HG03520 (cell line): Measurements from ENCODE around the gene PNISR.

Source experiments
- ATAC-seq: cut with Tn5 transposase; IDR thresholded peaks from one replicate; pipeline ENCODE4 v1.9.1; 2021; ENCODE audit warnings: mild to moderate bottlenecking, moderate library complexity; ENCODE audit not compliant: unreplicated experiment

Gene PNISR

GRCh38 chr6:99407076-99407475 lies 18.0 kb downstream of the PNISR start:
- no peak for ATAC-seq

- no peak for ATAC-seq
Measured at GRCh38 chr6:99402448-99402847, 22.7 kb downstream of the PNISR start.

- ATAC-seq, result no peak
Measured at GRCh38 chr6:99397287-99397686, 27.8 kb downstream of the PNISR start.

- ATAC-seq, result peak; percentile 65
Measured at GRCh38 chr6:99393698-99394531, 31.2 kb downstream of the PNISR start, which contains the start of gene COQ3. COQ3 (minus strand) TSS chr6:99394195; CDS start chr6:99394179, 16 bp downstream.

DNA sequence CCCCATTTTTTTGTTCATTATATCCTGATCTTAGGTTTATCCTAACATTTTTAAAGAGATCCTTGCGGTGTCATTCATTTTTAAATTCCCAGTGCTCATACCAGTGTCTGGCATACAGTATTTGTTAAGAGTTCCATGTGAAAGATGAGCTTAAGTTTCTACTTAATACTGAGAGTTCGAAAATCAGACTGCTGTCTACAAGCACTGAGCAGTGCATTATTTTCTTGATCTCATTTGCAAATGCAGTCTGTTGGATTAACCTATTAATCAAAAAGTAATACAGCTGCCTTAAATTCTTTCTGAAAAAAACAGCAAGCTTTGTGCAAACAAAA lies 31.8 kb downstream of the PNISR start:
- peak; percentile 28 for ATAC-seq

GRCh38 chr6:99390896-99391295 lies 34.2 kb downstream of the PNISR start:
- no peak for ATAC-seq

GRCh38 chr6:99384507-99384906 lies 40.6 kb downstream of the PNISR start:
- no peak for ATAC-seq

DNA sequence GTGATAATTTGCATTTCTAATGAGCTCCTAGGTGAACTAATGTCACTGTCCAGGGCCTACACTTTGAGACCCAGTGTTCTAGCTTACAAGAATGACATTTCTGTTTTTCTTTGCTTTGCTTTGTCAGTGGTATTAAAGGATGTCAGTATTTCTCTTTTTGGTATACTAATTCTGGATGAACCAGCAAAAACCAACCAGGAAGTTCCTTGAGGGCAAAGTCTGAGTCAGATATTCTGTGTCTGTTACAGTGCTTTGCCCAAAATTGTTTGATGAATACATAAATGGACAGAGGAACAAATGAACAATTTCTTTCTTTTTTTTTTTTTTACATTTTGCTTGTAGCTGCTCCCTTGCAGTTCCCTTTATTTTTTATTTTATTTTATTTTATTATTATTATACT lies 46.5 kb downstream of the PNISR start:
- ATAC-seq, result no peak

DNA sequence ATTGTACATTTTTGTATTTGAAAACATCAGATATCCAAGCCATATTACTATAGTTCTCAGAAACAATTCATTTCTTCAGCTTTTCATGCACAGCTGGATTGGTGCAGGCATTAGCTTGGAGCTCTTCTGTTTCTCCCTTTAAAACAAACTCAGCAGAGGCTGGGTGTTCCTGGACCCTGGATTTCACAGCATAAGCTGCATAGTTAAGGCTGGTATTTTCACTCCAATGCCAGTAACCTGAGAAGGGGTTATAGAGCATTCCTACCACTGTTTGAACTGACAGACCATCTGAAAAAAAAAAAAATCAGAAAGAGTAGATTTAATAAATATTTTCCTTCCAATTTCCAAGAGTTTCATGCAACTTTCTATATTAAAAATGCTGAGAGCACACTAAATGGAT lies 55.6 kb downstream of the PNISR start:
- ATAC-seq, result no peak

- no peak for ATAC-seq
Measured at GRCh38 chr6:99366852-99367251, 58.3 kb downstream of the PNISR start.

- ATAC-seq, result peak; percentile 95
Measured at GRCh38 chr6:99364026-99364425, 61.1 kb downstream of the PNISR start.

- no peak for ATAC-seq
Measured at GRCh38 chr6:99362678-99363268, 62.3 kb downstream of the PNISR start.

DNA sequence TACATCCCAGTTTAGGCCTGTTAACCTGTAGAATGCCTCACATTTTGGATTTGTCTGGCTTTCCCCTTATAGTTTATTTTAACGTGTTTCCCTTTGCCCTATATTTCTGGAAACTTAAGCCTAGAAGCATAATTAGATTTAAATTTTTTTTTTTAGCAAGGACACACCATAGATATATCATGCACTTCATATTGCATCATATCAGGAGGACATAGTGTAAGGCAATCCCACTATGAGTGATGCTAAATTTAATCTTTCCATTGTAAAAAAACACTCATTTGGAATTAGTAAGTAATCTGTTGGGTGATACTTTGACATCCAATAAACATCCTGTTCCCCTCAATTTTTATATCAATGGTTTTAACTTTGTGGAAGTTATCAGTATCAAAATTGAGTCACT lies 65.3 kb downstream of the PNISR start:
- no peak for ATAC-seq

- ATAC-seq, result no peak
Measured at GRCh38 chr6:99356641-99357040, 68.5 kb downstream of the PNISR start.

GRCh38 chr6:99354983-99355382 lies 70.1 kb downstream of the PNISR start:
- ATAC-seq, result no peak

DNA sequence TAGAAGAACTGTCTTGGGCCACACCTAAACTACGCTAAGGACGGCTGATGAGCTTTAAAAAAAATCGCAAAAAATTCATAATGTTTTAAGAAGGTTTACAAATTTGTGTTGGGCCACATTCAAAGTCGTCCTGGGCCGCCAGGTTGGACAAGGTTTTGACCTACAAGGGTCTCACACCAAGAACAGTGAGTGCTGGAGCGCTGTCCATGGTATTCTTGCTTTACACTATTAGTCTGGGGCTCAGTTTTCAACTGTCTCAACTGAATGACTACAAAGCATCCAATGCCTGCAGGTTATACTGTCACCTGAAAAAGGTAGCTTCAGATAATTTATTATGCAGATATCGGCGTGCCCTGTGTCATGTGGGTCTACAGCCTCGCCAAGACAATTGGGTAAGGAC lies 72.0 kb downstream of the PNISR start:
- no peak for ATAC-seq

GRCh38 chr6:99350573-99350972 lies 74.5 kb downstream of the PNISR start:
- ATAC-seq, result no peak

DNA sequence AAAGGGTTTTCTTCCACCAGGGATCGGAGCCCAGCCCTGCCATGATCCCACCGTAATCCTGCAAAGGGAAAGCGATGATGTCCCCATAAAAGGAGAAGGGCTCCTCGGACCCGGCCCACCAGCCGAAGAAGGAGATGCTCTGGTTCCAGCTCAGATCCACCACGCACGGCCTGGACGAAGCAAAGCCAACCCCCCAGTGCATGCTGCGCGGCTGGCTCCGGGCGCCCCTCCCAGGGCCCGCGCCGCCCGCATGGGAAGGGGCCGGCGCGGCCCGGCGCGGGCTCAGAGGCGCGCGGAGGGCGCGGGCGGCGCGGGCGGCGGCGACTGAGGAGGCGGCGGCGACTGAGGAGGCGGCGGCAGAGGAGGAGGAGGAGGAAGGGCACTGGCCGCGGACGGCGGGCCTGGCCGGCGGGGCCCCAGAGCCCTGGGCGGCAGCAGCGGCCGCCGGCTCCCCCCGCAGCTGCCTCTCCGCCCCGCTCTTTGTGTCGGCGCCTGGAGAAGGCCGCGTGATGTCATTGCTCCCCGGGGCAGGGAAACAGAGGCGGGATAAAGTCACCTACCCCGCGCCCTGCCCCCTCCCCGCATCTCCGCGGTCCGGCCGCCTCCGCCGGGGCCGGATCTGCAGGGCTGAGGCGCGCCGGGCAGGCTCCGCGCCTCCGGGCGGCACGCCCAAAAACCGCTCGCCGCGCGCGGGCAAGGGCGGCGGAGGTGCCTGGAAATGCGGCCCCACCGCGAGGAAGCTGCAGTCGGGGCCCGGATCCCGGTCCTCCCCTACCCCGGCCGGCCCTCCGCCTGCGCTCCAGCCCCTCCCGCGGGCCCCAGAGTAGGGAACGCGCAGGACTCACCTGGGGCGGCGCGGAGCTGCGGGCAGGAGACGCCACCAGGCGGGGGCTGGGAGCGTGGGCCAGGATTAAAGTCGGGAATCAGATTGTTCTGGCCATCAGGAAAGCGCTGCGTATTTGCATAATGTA lies 75.7 kb downstream of the PNISR start, which contains the start of gene FAXC:
TSS of gene FAXC (minus strand) at position 504 of the 971 bp plus-strand sequence. CDS start at position 202, 302 bp downstream.
- no peak for ATAC-seq

- no peak for ATAC-seq
Measured at GRCh38 chr6:99348288-99349170, 76.6 kb downstream of the PNISR start.
